Spleen (tissue), 7 donors: ENCODE results near the gene EOGT.

ENCODE experiments used
- CTCF ChIP-seq, 11 experiments: fragments of 200-600 bp in 7 of 11; fragments of 450-650 bp in 4 of 11; sonication (generic) in 4 of 11; IDR thresholded peaks in 8 of 11; conservative IDR thresholded peaks in 3 of 11; 1 replicate in 7 of 11; 2 replicates in 4 of 11; pipeline versions ENCODE4 v1.4.0 to v1.8.0; 2016 to 2021; ENCODE audit warnings: antibody characterized with exemption in 11 of 11, inconsistent platforms in 4 of 11, mild to moderate bottlenecking in 1 of 11
- POLR2A ChIP-seq, 3 donors: fragments of 450-650 bp; IDR thresholded peaks; one replicate each; pipeline ENCODE4 v1.5.1; 2017; ENCODE audit warnings: antibody characterized with exemption in 3 of 3, mild to moderate bottlenecking in 1 of 3
- POLR2AphosphoS5 ChIP-seq, 3 donors: sonication (generic); formaldehyde crosslinking; IDR thresholded peaks; one replicate each; pipeline ENCODE4 v1.5.1; 2017; ENCODE audit warnings: antibody characterized with exemption in 3 of 3
- donor health status: DM: no; HTN: no; CAD: no; lungs with moderate emphysema.
- donor health status: DM: no; HTN: no; CAD: no.
- donor health status: DM: no; HTN: no; CAD: no.

GRCh38 chr3:68986496-68987208, 26.8 kb downstream of the EOGT start:
- TF ChIP-seq CTCF (IDR thresholded peaks at IDR 0.05 in 8 of 11, conservative IDR thresholded peaks at IDR 0.05 in 3 of 11) (no peak), POLR2A (IDR thresholded peaks at IDR 0.05) (no peak), POLR2AphosphoS5 (IDR thresholded peaks at IDR 0.05) (no peak)
